C4-2B (cell line): ENCODE data around the gene LRRC37B.

Experiments
- H3K27ac ChIP-seq: fragments of 450-650 bp; 2 replicates; pipeline ENCODE4 v1.5.1; 2017
- ZFX ChIP-seq: fragments of 450-650 bp; IDR thresholded peaks from 2 replicates; pipeline ENCODE4 v1.6.1; 2017
- TF ChIP-seq, protein P1 (sequence below): fragments of 450-650 bp; conservative IDR thresholded peaks from 2 replicates; pipeline ENCODE4 v1.5.1; 2017; ENCODE audit warnings: mild to moderate bottlenecking

Gene LRRC37B

DNA sequence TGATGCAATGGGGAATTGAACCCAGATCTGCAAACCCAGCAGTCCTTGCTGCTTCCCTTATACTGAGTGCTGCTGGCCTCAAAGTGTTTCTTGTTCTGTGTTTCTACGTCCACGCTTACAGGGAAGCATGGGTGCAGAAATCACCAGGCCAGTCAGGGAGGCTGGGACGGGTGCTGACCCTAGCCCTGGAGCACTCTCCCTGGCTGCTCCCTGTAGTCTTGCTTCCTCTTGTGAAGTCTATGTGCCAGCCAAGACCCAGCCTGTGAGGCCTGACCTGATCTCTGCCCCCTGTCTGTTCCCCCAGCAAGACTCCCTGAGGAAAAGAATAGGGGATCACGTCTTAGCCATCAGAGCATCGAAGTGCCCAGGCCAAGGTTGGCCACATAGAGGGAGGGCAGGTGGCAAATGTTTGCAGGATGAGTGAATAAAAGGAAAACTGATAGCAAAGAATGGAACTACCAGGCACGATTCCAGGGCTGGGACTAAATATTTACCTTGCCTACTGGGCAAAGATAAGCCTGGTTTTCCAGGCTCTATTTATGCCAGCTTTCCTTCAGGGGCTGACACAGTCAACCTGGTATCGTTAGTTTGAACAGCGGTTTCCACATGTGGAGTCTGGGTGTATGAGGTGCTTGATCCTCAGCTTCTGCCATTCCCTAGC lies 93.9 kb downstream of the LRRC37B start:
- peak overlapping the region; percentile 16 for H3K27ac ChIP-seq
- no peak for TF ChIP-seq ZFX
- TF ChIP-seq, protein P1, sequence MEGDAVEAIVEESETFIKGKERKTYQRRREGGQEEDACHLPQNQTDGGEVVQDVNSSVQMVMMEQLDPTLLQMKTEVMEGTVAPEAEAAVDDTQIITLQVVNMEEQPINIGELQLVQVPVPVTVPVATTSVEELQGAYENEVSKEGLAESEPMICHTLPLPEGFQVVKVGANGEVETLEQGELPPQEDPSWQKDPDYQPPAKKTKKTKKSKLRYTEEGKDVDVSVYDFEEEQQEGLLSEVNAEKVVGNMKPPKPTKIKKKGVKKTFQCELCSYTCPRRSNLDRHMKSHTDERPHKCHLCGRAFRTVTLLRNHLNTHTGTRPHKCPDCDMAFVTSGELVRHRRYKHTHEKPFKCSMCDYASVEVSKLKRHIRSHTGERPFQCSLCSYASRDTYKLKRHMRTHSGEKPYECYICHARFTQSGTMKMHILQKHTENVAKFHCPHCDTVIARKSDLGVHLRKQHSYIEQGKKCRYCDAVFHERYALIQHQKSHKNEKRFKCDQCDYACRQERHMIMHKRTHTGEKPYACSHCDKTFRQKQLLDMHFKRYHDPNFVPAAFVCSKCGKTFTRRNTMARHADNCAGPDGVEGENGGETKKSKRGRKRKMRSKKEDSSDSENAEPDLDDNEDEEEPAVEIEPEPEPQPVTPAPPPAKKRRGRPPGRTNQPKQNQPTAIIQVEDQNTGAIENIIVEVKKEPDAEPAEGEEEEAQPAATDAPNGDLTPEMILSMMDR: no peak

DNA sequence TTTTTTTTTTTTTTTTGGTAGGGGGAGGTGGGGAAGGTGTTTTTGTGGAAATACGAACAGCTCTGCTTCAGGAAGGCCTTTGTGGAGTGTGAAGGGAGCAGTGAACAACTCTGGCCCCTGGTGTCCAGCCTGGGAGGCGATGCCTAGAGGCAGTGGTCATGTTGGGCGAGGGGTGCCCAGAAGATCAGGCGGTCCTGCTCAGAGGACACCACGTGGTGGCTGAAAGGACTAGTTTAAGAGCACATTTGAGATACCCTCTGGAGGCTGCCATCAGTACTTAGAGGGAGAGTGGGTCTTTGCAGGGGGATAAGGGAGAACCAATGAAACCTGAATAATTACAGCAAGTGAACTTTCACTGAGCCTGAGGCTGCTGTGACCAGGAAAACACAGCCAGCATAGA lies 95.0 kb downstream of the LRRC37B start:
- no peak overlapping the region for H3K27ac ChIP-seq
- no peak for TF ChIP-seq ZFX
- TF ChIP-seq, protein P1: no peak

DNA sequence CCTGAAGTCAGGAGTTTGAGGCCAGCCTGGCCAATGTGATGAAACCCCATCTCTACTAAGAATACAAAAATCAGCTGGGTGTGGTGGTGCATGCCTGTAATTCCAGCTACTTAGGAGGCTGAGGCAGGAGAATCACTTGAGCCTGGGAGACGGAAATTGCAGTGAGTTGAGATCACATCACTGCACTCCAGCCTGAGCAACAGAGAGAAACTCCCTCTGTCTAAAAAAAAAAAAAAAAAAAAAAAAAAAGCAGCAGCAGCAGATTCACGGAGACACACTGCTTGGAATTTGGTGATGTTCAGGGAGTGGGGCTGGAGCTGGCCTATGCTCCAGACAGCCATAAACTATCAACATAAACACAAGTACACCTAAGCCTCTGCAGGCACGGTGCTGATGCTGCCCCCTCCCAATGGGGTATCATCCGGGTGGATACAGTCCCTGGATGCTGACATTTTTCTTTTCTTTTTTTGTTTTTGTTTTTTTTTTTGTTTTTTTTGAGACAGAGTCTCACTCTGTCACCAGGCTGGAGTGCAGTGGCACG lies 95.5 kb downstream of the LRRC37B start:
- no peak for TF ChIP-seq ZFX
- TF ChIP-seq, protein P1: no peak
- no peak overlapping the region for H3K27ac ChIP-seq
